NCI-H82 (cell line): ENCODE data around the gene METTL9.
A peak's percentile ranks its signal among the peaks of the same experiment; 100 is the strongest.
"Not testable (repeated sequence)": the region's sequence is repeated elsewhere in the genome, so short reads cannot be mapped to it uniquely, and the experiment has no call there.

ENCODE experiments used
- DNase-seq: peaks from one replicate; lab custom pipeline; 2025; lab: John Stamatoyannopoulos, UW

The METTL9 gene

GRCh38 chr16:21574372-21574771 lies 25.0 kb upstream of the METTL9 start:
- DNase-seq, result no peak

- DNase-seq, result not testable (repeated sequence)
Measured at GRCh38 chr16:21576323-21576722, 23.1 kb upstream of the METTL9 start.

GRCh38 chr16:21577487-21577886 lies 21.9 kb upstream of the METTL9 start:
- not testable (repeated sequence) for DNase-seq

- not testable (repeated sequence) for DNase-seq
Measured at GRCh38 chr16:21578311-21578710, 21.1 kb upstream of the METTL9 start.

GRCh38 chr16:21580131-21580530 lies 19.2 kb upstream of the METTL9 start:
- not testable (repeated sequence) for DNase-seq

- DNase-seq, result no peak
Measured at GRCh38 chr16:21580807-21581206, 18.6 kb upstream of the METTL9 start.

- DNase-seq, result no peak
Measured at GRCh38 chr16:21584817-21585216, 14.6 kb upstream of the METTL9 start.

GRCh38 chr16:21588593-21588992 lies 10.8 kb upstream of the METTL9 start:
- DNase-seq, result not testable (repeated sequence)

GRCh38 chr16:21589551-21589950 lies 9.8 kb upstream of the METTL9 start:
- no peak for DNase-seq

- DNase-seq, result no peak
Measured at GRCh38 chr16:21590287-21590686, 9.1 kb upstream of the METTL9 start.

GRCh38 chr16:21590796-21591195 lies 8.6 kb upstream of the METTL9 start:
- DNase-seq, result no peak

- DNase-seq, result no peak
Measured at GRCh38 chr16:21592191-21592590, 7.2 kb upstream of the METTL9 start.

- DNase-seq, result no peak
Measured at GRCh38 chr16:21593530-21594289, 5.7 kb upstream of the METTL9 start.

- DNase-seq, result no peak
Measured at GRCh38 chr16:21597561-21598030, 1.8 kb upstream of the METTL9 start.

GRCh38 chr16:21598206-21598605 lies 1.2 kb upstream of the METTL9 start:
- DNase-seq, result no peak

GRCh38 chr16:21598701-21599121 lies 666 bp upstream of the METTL9 start:
- DNase-seq, result no peak

- peak; percentile 46 for DNase-seq
Measured at GRCh38 chr16:21600031-21600773, 825 bp downstream of the METTL9 start.

- DNase-seq, result no peak
Measured at GRCh38 chr16:21602785-21603184, 3.4 kb downstream of the METTL9 start.

- DNase-seq, result peak; percentile 96
Measured at GRCh38 chr16:21603928-21604327, 4.6 kb downstream of the METTL9 start.

- DNase-seq, result not testable (repeated sequence)
Measured at GRCh38 chr16:21605848-21606247, 6.5 kb downstream of the METTL9 start.

GRCh38 chr16:21608639-21609328 lies 9.4 kb downstream of the METTL9 start:
- no peak for DNase-seq

GRCh38 chr16:21610006-21610544 lies 10.7 kb downstream of the METTL9 start:
- DNase-seq, result no peak
